Uterus (tissue), 2 donors: ENCODE measurements around the gene DNAH11.

Experiments
- POLR2A ChIP-seq, 2 donors: fragments of 450-650 bp; IDR thresholded peaks; one replicate each; pipeline ENCODE4 v1.6.1; 2016; ENCODE audit warnings: antibody characterized with exemption in 2 of 2, mild to moderate bottlenecking in 1 of 2, moderate library complexity in 1 of 2
- TF ChIP-seq, protein P1 (sequence below), 4 experiments: fragments of 200-600 bp in 2 of 4; fragments of 450-650 bp in 2 of 4; sonication (generic) in 2 of 4; IDR thresholded peaks; one replicate each; pipeline ENCODE4 v1.5.1; 2016 to 2019; ENCODE audit warnings: antibody characterized with exemption in 4 of 4, mild to moderate bottlenecking in 2 of 4, moderate library complexity in 1 of 4

DNA sequence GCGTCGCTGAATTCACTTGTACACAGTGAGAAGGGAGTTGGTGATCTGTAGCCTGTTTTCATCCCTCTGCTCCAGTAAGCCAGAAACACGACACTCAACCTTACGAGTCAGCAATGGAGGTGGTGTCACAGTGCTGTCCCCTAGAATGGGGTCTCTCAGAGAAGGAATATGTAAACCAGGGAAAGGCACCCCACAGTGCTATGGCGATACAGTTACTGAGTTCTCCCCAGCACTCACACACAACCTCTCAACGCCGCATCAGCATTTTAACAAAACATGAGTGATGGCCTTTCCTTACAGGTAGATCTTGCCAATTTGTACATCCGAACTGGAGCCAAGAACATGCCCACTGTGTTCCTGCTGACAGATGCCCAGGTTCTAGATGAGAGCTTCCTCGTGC lies 206.5 kb downstream of the DNAH11 start:
- TF ChIP-seq, protein P1, sequence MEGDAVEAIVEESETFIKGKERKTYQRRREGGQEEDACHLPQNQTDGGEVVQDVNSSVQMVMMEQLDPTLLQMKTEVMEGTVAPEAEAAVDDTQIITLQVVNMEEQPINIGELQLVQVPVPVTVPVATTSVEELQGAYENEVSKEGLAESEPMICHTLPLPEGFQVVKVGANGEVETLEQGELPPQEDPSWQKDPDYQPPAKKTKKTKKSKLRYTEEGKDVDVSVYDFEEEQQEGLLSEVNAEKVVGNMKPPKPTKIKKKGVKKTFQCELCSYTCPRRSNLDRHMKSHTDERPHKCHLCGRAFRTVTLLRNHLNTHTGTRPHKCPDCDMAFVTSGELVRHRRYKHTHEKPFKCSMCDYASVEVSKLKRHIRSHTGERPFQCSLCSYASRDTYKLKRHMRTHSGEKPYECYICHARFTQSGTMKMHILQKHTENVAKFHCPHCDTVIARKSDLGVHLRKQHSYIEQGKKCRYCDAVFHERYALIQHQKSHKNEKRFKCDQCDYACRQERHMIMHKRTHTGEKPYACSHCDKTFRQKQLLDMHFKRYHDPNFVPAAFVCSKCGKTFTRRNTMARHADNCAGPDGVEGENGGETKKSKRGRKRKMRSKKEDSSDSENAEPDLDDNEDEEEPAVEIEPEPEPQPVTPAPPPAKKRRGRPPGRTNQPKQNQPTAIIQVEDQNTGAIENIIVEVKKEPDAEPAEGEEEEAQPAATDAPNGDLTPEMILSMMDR (IDR thresholded peaks at IDR 0.05): no peak
- TF ChIP-seq POLR2A (IDR thresholded peaks at IDR 0.05): no peak
